A673 (cell line): Measurements from ENCODE around the gene NUP62. TPM values are rescaled to one million over a fixed set of nuclear protein-coding genes. Genes with fewer than 3 reads are reported as not detected.

Source experiments
- BruUV-seq: library from RNA; stranded (reverse); fragments of 400-500 nt; replicated peaks from 2 replicates; lab custom pipeline; 2021; lab: Mats Ljungman, UMichigan
- CTCF ChIA-PET: fragments of 300-600 bp; sonication (Branson Sonifier 250); formaldehyde crosslinking; loops from one replicate; lab custom pipeline; 2022; ENCODE audit warnings: antibody characterized with exemption; lab: Charles Lee
- POLR2A ChIA-PET: fragments of 300-600 bp; sonication (Branson Sonifier 250); formaldehyde crosslinking; loops from one replicate; lab custom pipeline; 2022; ENCODE audit warnings: antibody characterized with exemption; ENCODE audit not compliant: low non-redundant PET; lab: Charles Lee
- DNase-seq: peaks from one replicate; pipeline ENCODE4 v3.0.0-alpha.2; 2015; ENCODE audit warnings: low spot score
- H3K27ac ChIP-seq: fragments of 200-600 bp; sonication (generic); 2 replicates; pipeline ENCODE4 v1.5.1; 2016; ENCODE audit warnings: mixed run types, low read depth, mild to moderate bottlenecking, mixed read lengths, antibody characterized with exemption, low read length; ENCODE audit not compliant: poor library complexity, severe bottlenecking
- H3K27me3 ChIP-seq: fragments of 200-600 bp; sonication (generic); replicated peaks from 2 replicates; pipeline ENCODE4 v1.6.1; 2017; ENCODE audit warnings: mixed run types, low read depth, mild to moderate bottlenecking, mixed read lengths, antibody characterized with exemption, low read length; ENCODE audit not compliant: insufficient read depth, poor library complexity
- H3K36me3 ChIP-seq: fragments of 200-600 bp; sonication (generic); 2 replicates; pipeline ENCODE4 v1.6.1; 2016; ENCODE audit warnings: mixed run types, mild to moderate bottlenecking, mixed read lengths, antibody characterized with exemption, low read length; ENCODE audit not compliant: insufficient read depth, poor library complexity, severe bottlenecking
- H3K4me1 ChIP-seq: fragments of 200-600 bp; sonication (generic); 2 replicates; pipeline ENCODE4 v1.6.1; 2017; ENCODE audit warnings: mixed run types, mild to moderate bottlenecking, mixed read lengths, antibody characterized with exemption, low read length; ENCODE audit not compliant: insufficient read depth, poor library complexity, severe bottlenecking
- H3K4me3 ChIP-seq: fragments of 200-600 bp; sonication (generic); 2 replicates; pipeline ENCODE4 v1.5.1; 2016; ENCODE audit warnings: low read depth, mixed run types, mild to moderate bottlenecking, mixed read lengths, low read length; ENCODE audit not compliant: poor library complexity, severe bottlenecking
- H3K9me3 ChIP-seq: fragments of 200-600 bp; sonication (generic); 2 replicates; pipeline ENCODE4 v1.6.1; 2016; ENCODE audit warnings: mixed run types, low read depth, mild to moderate bottlenecking, mixed read lengths, antibody characterized with exemption, low read length; ENCODE audit not compliant: poor library complexity, severe bottlenecking
- CTCF ChIP-seq: fragments of 300-800, 200-600 bp; sonication (generic); conservative IDR thresholded peaks from 2 replicates; pipeline ENCODE4 v1.5.1; 2017; ENCODE audit warnings: low read depth, mild to moderate bottlenecking, antibody characterized with exemption, low read length, moderate library complexity, mixed read lengths
- EZH2 ChIP-seq: fragments of 200-600 bp; sonication (generic); IDR thresholded peaks from 2 replicates; pipeline ENCODE4 v1.6.1; 2017; ENCODE audit warnings: borderline replicate concordance, low read depth, mild to moderate bottlenecking, mixed read lengths, antibody characterized with exemption, low read length; ENCODE audit not compliant: poor library complexity, severe bottlenecking
- intact Hi-C: fragments of 100-400 bp; cut with micrococcal nuclease; formaldehyde crosslinking; loops from one replicate; pipeline ENCODE4 v1.10.0; 2022; ENCODE audit not compliant: unreplicated experiment
- microRNA-seq: library from miRNA; unstranded; fragments of <30 nt; microRNA quantifications from one replicate; pipeline ENCODE4 v1.2.0, GENCODE V29; 2021
- total RNA-seq: library from RNA; stranded (reverse); gene quantifications from 2 replicates; pipeline ENCODE4 v1.2.3, GENCODE V29; 2021

The NUP62 gene
- total RNA-seq, 1 experiment from 2014 or later, result 98.5 TPM

DNA sequence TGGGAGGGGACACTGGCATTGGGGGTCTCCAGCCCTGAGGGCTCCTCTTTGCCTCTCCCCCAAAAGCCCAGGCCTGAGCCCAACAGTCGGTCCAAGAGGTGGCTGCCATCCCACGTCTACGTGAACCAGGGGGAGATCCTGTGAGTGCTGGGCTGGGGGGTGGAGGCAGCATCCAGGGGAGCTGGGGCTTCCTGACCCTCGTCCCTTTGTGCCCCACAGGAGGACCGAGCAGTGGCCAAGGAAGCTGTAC is 71.5 kb downstream of the NUP62 start:
- TF ChIP-seq EZH2 (no peak), CTCF (no peak)
- intact Hi-C loops, result no loop called here
- Histone ChIP-seq H3K36me3 (peaks cover 77% of the 10 kb centered on the region), H3K27ac (peak overlapping the region; percentile 25), H3K4me3 (no peak overlapping the region), H3K9me3 (no peaks in the 10 kb centered on the region), H3K27me3 (no peaks in the 10 kb centered on the region), H3K4me1 (peaks cover 15% of the 10 kb centered on the region)
- no peak for DNase-seq
- ChIA-PET CTCF (no interaction called here), POLR2A (no interaction called here)
- BruUV-seq, result no TSS peak

- intact Hi-C loops, result no loop called here
- Histone ChIP-seq H3K36me3 (peaks cover 73% of the 10 kb centered on the region), H3K9me3 (no peaks in the 10 kb centered on the region), H3K4me3 (no peak overlapping the region), H3K27me3 (no peaks in the 10 kb centered on the region), H3K4me1 (peaks cover 18% of the 10 kb centered on the region), H3K27ac (no peak overlapping the region)
- no peak for DNase-seq
- BruUV-seq, result no TSS peak
- CTCF ChIA-PET, result no interaction called here
- TF ChIP-seq CTCF, result no peak
- TF ChIP-seq EZH2, result no peak
- POLR2A ChIA-PET, result no interaction called here
Observed at GRCh38 chr19:49857061-49857837, 72.1 kb downstream of the NUP62 start.

Small RNAs within 50 kb of the gene (microRNA-seq; reads per million reads assigned to microRNA genes)
- 1.9 reads per million for gene MIR4750

Other genes with a start within 250 kb of the NUP62 start
- 4.3 TPM in 2 replicates for gene ADM5, start 239.9 kb downstream of the NUP62 start, total RNA-seq
- 23.3 and 30.0 TPM in 2 replicates for gene CPT1C, start 238.4 kb downstream of the NUP62 start, total RNA-seq
- gene TSKS, start 166.2 kb downstream of the NUP62 start, total RNA-seq, result not detected in 2 replicates
- 80.1 and 98.5 TPM in 2 replicates for gene AP2A1, start 162.5 kb downstream of the NUP62 start, total RNA-seq
- gene FUZ, start 116.2 kb downstream of the NUP62 start, total RNA-seq, result 53.0 and 64.3 TPM in 2 replicates
- 93.0 and 111 TPM in 2 replicates for gene MED25, start 111.2 kb downstream of the NUP62 start, total RNA-seq
- gene PTOV1, start 78.3 kb downstream of the NUP62 start, total RNA-seq, result 331 and 356 TPM in 2 replicates
- gene PNKP, start 61.9 kb downstream of the NUP62 start, total RNA-seq, result 122 and 130 TPM in 2 replicates
- gene AKT1S1, start 52.1 kb downstream of the NUP62 start, total RNA-seq, result 80.3 and 81.5 TPM in 2 replicates
- 35.1 and 40.0 TPM in 2 replicates for gene TBC1D17, start 51.8 kb downstream of the NUP62 start, total RNA-seq
- gene IL4I1, start 32.6 kb downstream of the NUP62 start, total RNA-seq, result 1.3 TPM in 2 replicates
- gene ATF5, start 299 bp downstream of the NUP62 start, total RNA-seq, result 302 and 322 TPM in 2 replicates
- not detected in 2 replicates for gene SIGLEC11, start 31.7 kb upstream of the NUP62 start, total RNA-seq
- 44.4 and 47.5 TPM in 2 replicates for gene VRK3, start 95.9 kb upstream of the NUP62 start, total RNA-seq
- gene ZNF473, start 96.5 kb upstream of the NUP62 start, total RNA-seq, result 14.4 and 15.6 TPM in 2 replicates
- gene IZUMO2, start 233.8 kb upstream of the NUP62 start, total RNA-seq, result not detected in 2 replicates